ENCODE results near the gene SPTBN5.

The SPTBN5 gene

GRCh38 chr15:41824062-41824745, 69.6 kb downstream of the SPTBN5 start:
- DNase-seq (ENCODE audit: low read depth in 2 of 2) = no peak

DNA sequence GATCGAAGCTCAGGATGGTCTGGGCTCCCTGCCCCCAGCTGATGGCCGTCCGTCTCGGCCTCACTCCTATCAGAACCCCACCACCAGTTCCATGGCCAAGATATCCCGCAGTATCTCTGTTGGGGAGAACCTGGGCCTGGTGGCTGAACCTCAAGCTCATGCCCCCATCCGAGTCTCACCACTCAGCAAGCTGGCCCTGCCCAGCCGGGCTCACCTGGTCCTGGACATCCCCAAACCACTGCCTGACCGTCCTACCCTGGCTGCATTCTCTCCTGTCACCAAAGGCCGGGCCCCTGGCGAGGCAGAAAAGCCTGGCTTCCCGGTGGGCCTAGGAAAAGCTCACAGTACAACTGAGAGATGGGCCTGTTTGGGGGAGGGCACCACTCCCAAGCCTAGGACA, 70.4 kb downstream of the SPTBN5 start:
- no peak for DNase-seq (ENCODE audit: low read depth in 2 of 2)

DNA sequence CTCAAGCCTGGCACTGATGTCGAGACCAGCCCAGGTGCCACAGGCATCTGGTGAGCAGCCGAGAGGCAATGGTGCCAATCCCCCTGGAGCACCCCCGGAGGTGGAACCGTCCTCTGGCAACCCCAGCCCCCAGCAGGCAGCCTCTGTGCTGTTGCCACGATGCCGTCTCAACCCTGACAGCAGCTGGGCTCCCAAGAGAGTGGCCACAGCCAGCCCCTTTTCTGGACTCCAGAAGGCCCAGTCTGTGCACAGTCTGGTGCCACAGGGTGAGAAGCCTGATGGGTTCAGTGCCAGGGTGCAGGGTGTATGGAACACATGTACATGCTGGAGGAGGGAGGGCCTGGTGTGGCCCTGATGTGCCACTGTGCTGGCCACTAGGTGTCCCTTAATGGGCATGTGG, 70.9 kb downstream of the SPTBN5 start:
- no peak for DNase-seq (ENCODE audit: low read depth in 2 of 2)

- DNase-seq (ENCODE audit: low read depth in 2 of 2) = no peak
Observed at GRCh38 chr15:41822471-41822870, 71.4 kb downstream of the SPTBN5 start.

- DNase-seq (ENCODE audit: low read depth in 2 of 2) = no peak
Observed at GRCh38 chr15:41821831-41822230, 72.0 kb downstream of the SPTBN5 start.

DNA sequence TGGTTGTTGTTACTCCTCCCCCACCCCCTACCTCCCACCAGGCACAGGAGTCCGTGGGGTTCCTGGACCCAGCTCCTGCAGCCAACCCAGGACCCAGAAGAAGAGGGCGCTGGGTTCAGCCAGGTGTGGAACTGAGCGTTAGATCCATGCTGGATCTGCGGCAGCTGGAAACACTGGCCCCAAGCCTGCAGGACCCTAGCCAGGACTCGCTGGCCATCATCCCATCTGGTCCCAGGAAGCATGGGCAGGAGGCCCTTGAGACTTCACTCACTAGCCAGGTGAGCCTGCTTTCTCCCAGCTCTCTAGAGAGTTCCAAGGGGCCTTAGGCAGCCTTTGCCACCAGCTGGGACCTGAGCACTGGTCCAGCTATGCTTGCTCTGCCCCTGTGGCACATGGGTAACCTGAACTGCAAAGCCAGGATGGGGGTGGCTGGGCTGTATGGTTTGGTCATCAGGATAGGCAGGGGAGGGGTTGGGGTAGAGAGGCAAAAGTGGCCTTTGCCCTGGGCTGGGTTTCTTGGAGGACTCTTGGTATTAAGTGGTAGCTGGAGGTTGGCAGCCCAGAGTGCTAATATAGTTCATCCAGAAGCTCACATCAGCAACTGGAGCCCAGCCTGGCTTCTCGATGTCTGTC, 72.9 kb downstream of the SPTBN5 start:
- DNase-seq (ENCODE audit: low read depth in 2 of 2) = no peak

DNA sequence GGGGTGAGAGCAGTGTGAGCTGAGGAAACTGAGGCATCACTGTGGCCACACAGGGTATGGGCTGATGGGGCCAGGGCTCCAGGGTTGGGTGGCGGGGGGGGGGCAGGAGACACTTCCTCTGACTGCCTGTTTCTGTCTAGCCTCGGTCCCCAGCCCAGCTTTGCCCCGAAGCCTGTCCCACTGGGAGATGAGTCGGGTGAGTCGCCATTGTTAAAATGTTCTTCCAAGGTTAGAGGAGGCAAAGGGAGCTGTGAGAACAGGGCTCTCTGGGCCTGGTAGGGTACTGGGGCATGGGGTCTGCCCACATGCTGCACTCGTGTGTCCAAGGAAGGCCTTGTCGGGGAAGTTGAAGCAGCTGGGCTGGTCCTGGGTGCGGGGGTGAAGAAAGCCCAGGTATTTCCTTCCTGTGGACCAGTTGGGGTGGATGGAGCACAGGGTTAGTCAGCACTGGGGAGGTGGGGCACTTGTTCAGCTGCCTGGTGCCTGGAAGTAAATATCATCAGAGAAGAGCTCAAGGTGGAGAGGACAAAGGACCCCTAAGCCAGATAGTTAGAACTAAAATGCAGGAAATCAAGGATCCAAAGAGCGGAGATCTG, 74.3 kb downstream of the SPTBN5 start:
- DNase-seq (ENCODE audit: low read depth in 2 of 2) = no peak

GRCh38 chr15:41817781-41818180, 76.1 kb downstream of the SPTBN5 start:
- no peak for DNase-seq (ENCODE audit: low read depth in 2 of 2)

GRCh38 chr15:41817327-41817726, 76.5 kb downstream of the SPTBN5 start:
- no peak for DNase-seq (ENCODE audit: low read depth in 2 of 2)

DNA sequence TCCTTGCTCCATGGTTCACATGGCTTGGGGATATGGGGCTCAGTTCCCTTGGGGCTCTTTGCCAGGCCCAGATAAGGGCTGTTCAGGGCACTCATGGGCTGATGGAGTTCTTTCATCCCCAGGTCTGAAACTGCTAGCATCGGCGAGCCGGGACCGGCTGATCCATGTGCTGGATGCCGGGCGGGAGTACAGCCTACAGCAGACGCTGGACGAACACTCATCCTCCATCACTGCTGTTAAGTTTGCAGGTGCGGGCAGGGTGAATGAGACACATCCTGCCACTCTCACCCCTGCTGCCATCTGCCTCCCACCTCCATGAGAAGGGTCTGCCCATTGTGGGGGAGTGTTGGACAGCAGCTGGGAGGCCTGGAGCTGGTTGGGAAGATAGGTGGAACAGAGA, 77.1 kb downstream of the SPTBN5 start:
- no peak for DNase-seq (ENCODE audit: low read depth in 2 of 2)

GRCh38 chr15:41814534-41814933, 79.3 kb downstream of the SPTBN5 start:
- no peak for DNase-seq (ENCODE audit: low read depth in 2 of 2)

DNA sequence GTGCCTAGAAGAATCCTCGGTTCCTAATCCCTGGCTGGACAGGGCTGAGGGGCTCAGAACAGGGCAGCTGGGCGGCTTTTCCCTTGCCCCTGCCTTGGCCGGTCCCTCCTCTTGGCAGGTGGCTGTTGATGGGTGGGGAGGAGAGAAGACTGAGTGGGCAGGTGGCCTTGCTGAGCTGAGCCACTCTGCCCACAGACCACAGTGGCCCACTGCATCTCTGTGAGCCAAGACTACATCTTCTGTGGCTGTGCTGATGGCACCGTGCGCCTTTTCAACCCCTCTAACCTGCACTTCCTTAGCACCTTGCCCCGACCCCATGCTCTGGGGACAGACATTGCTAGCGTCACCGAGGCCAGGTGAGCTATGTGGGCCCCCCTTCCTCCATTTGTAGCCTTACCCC, 80.4 kb downstream of the SPTBN5 start:
- DNase-seq (ENCODE audit: low read depth in 2 of 2) = no peak

DNA sequence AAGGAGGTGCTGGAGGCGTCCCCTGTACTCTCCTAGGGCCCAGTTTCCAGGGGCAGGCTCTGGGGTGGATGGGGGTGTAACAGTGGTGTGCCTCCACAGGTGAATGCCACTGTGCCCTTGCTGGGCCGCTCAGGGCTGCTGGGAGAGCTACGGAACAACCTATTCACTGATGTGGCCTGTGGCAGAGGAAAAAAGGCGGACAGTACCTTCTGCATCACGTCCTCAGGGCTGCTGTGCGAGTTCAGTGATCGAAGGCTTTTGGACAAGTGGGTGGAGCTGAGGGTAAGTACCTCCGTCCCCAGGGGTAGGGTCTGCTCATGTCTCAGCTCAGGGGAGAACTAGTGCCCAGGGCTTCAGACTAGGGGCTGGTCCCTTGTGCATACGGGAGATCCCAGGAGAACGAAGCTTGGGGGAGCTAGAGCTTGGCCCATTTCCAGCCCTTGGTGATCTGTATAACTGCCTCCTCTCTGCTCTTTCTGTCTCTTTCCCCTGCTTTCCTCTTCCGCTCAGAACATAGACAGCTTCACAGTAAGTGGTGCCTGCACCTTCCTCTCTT, 81.0 kb downstream of the SPTBN5 start:
- no peak for DNase-seq (ENCODE audit: low read depth in 2 of 2)

DNA sequence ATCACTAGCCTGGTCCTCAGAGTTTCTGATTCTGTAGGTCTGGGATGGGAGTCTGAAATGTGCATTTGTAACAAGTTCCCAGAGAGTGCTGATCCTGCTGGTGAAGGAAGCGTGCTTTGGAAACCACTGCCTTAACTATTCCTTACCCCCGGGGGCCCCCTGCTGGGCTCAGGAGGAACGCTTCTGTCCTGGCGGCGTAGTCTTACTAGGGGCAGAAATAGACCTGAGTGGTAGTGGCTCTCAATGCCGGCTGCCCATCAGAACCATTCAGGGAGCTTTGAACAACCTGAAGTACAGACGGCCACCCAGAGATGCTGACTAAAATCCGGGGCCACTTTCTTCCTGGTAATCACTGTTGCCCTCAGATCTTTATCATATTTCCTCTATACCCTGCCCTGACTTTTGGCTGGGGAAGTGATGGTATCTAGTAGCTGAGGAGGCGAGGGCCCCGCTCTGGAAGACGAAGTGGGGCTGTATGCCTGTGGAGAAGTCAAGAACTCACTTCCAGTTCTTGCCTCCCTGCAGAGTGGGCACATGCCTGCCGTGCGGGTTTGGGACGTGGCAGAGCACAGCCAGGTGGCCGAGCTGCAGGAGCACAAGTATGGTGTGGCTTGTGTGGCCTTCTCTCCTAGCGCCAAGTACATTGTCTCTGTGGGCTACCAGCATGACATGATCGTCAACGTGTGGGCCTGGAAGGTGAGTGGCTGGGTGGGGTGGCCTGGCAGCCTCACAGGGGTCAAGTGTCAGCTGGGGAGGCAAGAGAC, 82.2 kb downstream of the SPTBN5 start:
- DNase-seq (ENCODE audit: low read depth in 2 of 2) = peak; percentile 43 to 69

DNA sequence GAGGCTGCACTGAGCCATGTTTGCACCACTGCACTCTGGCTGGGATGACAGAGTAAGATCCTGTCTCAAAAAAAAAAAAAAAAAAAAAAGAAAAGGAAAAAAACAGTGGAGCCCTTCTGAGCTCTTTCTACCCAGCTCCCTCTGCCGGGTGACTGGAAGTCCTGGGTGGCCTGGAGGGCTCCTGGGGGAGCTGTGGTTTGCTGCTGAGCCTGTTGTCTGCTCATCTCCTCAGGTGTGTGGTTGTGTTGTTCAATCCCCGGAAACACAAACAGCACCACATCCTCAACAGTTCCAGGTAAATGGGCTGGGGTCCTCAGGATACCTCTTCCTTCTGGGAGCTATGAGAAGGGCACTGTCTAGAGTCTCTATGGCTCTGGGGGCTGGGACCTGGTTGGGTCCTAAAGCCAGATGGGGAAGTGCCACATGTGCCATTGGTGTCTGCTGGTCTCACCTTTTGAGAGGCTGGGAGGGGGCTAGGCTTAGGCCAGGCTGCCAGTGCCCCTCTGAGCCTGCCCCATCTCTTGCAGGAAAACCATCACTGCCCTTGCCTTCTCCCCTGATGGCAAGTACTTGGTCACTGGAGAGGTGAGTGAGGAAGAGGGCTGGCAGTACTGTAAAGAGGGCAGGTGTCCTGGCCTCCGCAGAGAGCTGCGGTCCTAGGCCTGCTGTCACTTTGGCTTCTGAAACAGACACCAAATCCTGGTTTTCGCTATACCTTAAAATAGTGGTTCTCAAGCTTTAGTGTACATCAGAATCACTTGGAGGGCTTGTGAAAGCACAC, 83.0 kb downstream of the SPTBN5 start:
- DNase-seq (ENCODE audit: low read depth in 2 of 2) = no peak

DNA sequence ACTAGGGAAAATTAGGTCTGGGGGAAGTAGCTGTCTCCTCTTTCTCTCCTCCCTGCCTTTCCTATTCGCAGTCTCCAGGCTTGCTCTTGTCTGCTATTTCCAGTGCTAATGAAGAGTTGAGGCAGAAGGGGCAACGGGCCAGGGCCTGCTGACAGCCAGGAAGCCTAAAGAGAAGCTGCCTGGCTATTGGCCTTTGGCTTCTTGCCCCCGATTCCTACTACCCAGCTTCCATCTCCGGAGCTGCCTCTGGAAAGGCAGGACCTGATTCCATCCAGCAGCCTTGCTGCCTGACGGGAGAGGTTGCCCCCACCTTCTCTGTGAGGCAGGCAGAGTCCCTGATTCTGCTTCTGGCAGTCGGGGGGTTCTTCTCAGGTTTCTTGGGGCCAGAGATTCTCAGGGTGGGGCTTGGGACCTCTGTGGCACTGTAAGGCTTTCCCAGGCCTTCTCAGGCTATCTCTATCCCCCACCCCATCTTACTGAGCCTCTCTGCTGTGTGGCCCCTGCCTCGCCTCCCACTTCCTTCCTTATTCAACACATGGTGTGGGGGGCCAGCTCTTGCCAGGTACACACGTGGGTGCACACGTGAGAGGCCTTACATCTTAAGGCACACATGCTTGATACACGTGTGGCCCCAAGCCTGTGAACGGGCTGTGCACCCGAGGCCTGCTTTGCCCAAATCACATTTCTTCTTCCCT, 84.2 kb downstream of the SPTBN5 start:
- DNase-seq (ENCODE audit: low read depth in 2 of 2) = no peak

DNA sequence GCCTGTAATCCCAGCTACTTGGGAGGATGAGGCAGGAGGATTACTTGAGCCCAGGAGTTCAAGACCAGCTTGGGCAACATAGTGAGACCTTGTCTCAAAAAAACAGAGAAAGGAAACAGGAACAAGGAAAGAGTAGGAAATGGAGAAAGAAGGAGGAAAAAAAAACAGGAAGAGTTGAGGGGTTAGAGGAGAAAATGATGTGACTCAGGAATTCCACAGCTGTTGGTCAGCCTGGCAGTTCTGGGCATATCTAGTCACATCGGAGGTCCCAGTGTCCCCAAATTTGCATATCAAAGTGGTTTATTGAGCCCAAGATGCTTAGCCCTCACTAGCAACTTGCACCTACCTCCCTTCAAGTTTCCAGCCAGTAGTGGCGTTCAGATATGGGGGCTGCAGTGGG, 84.7 kb downstream of the SPTBN5 start:
- no peak for DNase-seq (ENCODE audit: low read depth in 2 of 2)

GRCh38 chr15:41806291-41807181, 87.3 kb downstream of the SPTBN5 start:
- no peak for DNase-seq (ENCODE audit: low read depth in 2 of 2)

DNA sequence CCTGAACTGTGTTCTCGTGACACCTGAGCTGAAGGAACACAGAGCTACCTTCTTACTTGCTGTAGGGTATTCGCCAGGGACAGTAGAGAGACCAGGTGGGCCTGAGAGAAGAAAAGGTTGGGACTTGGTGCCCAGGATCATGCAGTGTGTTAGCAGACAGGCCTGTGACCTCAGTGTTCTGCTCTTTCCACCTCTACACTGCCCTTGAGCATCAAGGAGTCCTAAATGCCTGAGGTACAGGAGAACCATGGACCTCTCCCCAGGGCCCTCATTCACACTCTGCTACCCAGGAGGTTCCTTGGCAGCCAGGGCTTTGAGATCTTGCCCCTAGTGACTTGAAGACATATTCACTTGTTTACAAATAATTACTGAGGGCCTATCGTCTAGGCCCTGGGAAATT, 88.1 kb downstream of the SPTBN5 start:
- DNase-seq (ENCODE audit: low read depth in 2 of 2) = no peak
